Measurements from ENCODE around the gene CD300LF. TPM values are rescaled to one million over a fixed set of nuclear protein-coding genes. Genes with fewer than 3 reads are reported as not detected.

CD300LF gene
- total and polyA plus RNA-seq, 9 of the 15 experiments (the other 6 are each of a cell fraction or from before 2014, with no cell fraction given) = not detected

- TF ChIP-seq USF2 (CRISPR knock-in tag; IDR thresholded peaks at IDR 0.05) (peak; percentile 51), ZNF407 (IDR thresholded peaks at IDR 0.05; ENCODE audit: low read depth) (no peak), ZBTB1 (CRISPR knock-in tag; IDR thresholded peaks at IDR 0.05; ENCODE audit: borderline replicate concordance, low read depth) (peak; percentile 89), NKRF (IDR thresholded peaks at IDR 0.05; ENCODE audit: borderline replicate concordance) (peak; percentile 86), TAF7 (tag; IDR thresholded peaks at IDR 0.05) (no peak), RUNX1 (IDR thresholded peaks at IDR 0.05; ENCODE audit: low read depth) (no peak), NELFE (IDR thresholded peaks at IDR 0.05; ENCODE audit: insufficient read depth, insufficient read length) (no peak)
Observed at GRCh38 chr17:74671031-74671771, 41.5 kb downstream of the CD300LF start (continued).

Data from K562 (cell line).